ENCODE data around the gene ITPR1. TPM values are rescaled to one million over a fixed set of nuclear protein-coding genes. Genes with fewer than 3 reads are reported as not detected.
A peak's percentile ranks its signal among the peaks of the same experiment; 100 is the strongest.

Gene ITPR1
- total RNA-seq, 4 donors from 2014 or later, result 14.7 to 45.1 (median 21.0) TPM

- H3K4me3 ChIP-seq, result no peak overlapping the region
- no peak overlapping the region for H3K27ac ChIP-seq
- H3K36me3 ChIP-seq, result no peaks in the 10 kb centered on the region
- 55% methylated on average over 7 of the region's 7 CpGs for WGBS
- no peaks in the 10 kb centered on the region for H3K9me3 ChIP-seq
- DNase-seq (ENCODE audit: low spot score in 2 of 2), result no peak
- H3K4me1 ChIP-seq, result no peaks in the 10 kb centered on the region
- TF ChIP-seq CTCF (IDR thresholded peaks at IDR 0.05), result no peak
- no peak for TF ChIP-seq EP300 (IDR thresholded peaks at IDR 0.05)
- no peak for TF ChIP-seq POLR2AphosphoS5 (IDR thresholded peaks at IDR 0.05)
- TF ChIP-seq POLR2A (IDR thresholded peaks at IDR 0.05), result no peak
- no peaks in the 10 kb centered on the region for H3K27me3 ChIP-seq
Measured at GRCh38 chr3:4474683-4475490, 18.3 kb upstream of the ITPR1 start.

GRCh38 chr3:4475804-4476203 is 17.3 kb upstream of the ITPR1 start:
- Histone ChIP-seq H3K4me1 (no peaks in the 10 kb centered on the region), H3K36me3 (no peaks in the 10 kb centered on the region), H3K4me3 (no peak overlapping the region), H3K27ac (no peak overlapping the region), H3K27me3 (no peaks in the 10 kb centered on the region), H3K9me3 (no peaks in the 10 kb centered on the region)
- no peak for DNase-seq (ENCODE audit: low spot score in 2 of 2)
- TF ChIP-seq CTCF (IDR thresholded peaks at IDR 0.05), result no peak
- TF ChIP-seq POLR2AphosphoS5 (IDR thresholded peaks at IDR 0.05), result no peak
- TF ChIP-seq POLR2A (IDR thresholded peaks at IDR 0.05), result no peak
- no peak for TF ChIP-seq EP300 (IDR thresholded peaks at IDR 0.05)

- no peaks in the 10 kb centered on the region for H3K36me3 ChIP-seq
- H3K27me3 ChIP-seq, result no peaks in the 10 kb centered on the region
- H3K4me3 ChIP-seq, result no peak overlapping the region
- H3K27ac ChIP-seq, result no peak overlapping the region
- H3K4me1 ChIP-seq, result no peaks in the 10 kb centered on the region
- TF ChIP-seq EP300 (IDR thresholded peaks at IDR 0.05), result no peak
- no peak for TF ChIP-seq CTCF (IDR thresholded peaks at IDR 0.05)
- TF ChIP-seq POLR2AphosphoS5 (IDR thresholded peaks at IDR 0.05), result no peak
- no peak for TF ChIP-seq POLR2A (IDR thresholded peaks at IDR 0.05)
- WGBS, result 50% methylated on average over 1 of the region's 1 CpG
- H3K9me3 ChIP-seq, result no peaks in the 10 kb centered on the region
- no peak for DNase-seq (ENCODE audit: low spot score in 2 of 2)
Measured at GRCh38 chr3:4476496-4476895, 16.7 kb upstream of the ITPR1 start.

GRCh38 chr3:4478261-4478660 is 14.9 kb upstream of the ITPR1 start:
- no peaks in the 10 kb centered on the region for H3K9me3 ChIP-seq
- TF ChIP-seq POLR2AphosphoS5 (IDR thresholded peaks at IDR 0.05) (no peak), CTCF (IDR thresholded peaks at IDR 0.05) (no peak), POLR2A (IDR thresholded peaks at IDR 0.05) (no peak), EP300 (IDR thresholded peaks at IDR 0.05) (no peak)
- no peaks in the 10 kb centered on the region for H3K36me3 ChIP-seq
- WGBS, result 75% methylated on average over 3 of the region's 3 CpGs
- no peak overlapping the region for H3K27ac ChIP-seq
- no peak overlapping the region for H3K4me3 ChIP-seq
- H3K27me3 ChIP-seq, result no peaks in the 10 kb centered on the region
- no peak for DNase-seq (ENCODE audit: low spot score in 2 of 2)
- H3K4me1 ChIP-seq, result no peaks in the 10 kb centered on the region

GRCh38 chr3:4491855-4492207 is 1.3 kb upstream of the ITPR1 start:
- TF ChIP-seq POLR2A (IDR thresholded peaks at IDR 0.05) (no peak), CTCF (IDR thresholded peaks at IDR 0.05) (no peak), POLR2AphosphoS5 (IDR thresholded peaks at IDR 0.05) (no peak), EP300 (IDR thresholded peaks at IDR 0.05) (no peak)
- no peak for DNase-seq (ENCODE audit: low spot score in 2 of 2)
- H3K27me3 ChIP-seq, result no peaks in the 10 kb centered on the region
- no peaks in the 10 kb centered on the region for H3K36me3 ChIP-seq
- peak overlapping the region; percentile 89 for H3K4me3 ChIP-seq
- H3K9me3 ChIP-seq, result no peaks in the 10 kb centered on the region
- peaks cover 22% of the 10 kb centered on the region for H3K4me1 ChIP-seq
- WGBS, result 27% methylated on average over 5 of the region's 5 CpGs
- H3K27ac ChIP-seq, result no peak overlapping the region
